Adipose tissue (tissue), 3 donors: ENCODE results near the gene SPRTN. TPM values are rescaled to one million over a fixed set of nuclear protein-coding genes. Genes with fewer than 3 reads are reported as not detected.

ENCODE experiments used
- H3K27ac ChIP-seq: one replicate; pipeline ENCODE4 v1.5.1; 2013; ENCODE audit warnings: low read depth, low read length
- WGBS, 3 donors: extraction: QIAGEN DNeasy Blood & Tissue Kit; methylation state at CpG; one replicate each; pipeline ENCODE4 v1.1.7; 2013; 5-methylcytosine and 5-hydroxymethylcytosine counted together
- polyA plus RNA-seq, 3 donors: library from polyadenylated mRNA; stranded (reverse); fragments of 200-250 nt; gene quantifications; one replicate each; pipeline ENCODE4 v1.2.3, GENCODE V29; 2013
- donor health status: healthy with polysubstance abuse.
- donor health status: Bipolar disorder and iron deficiency.
- donor health status: healthy.

SPRTN gene
- polyA plus RNA-seq, 3 donors, result 1.5 to 6.3 (median 4.1) TPM

- H3K27ac ChIP-seq, result no peak overlapping the region
- 33 to 64% (median 42%) methylated on average over 10 of the region's 10 CpGs for WGBS, 3 donors
These were observed 57.2 kb downstream of the SPRTN start for GRCh38 chr1:231395076-231395997.

DNA sequence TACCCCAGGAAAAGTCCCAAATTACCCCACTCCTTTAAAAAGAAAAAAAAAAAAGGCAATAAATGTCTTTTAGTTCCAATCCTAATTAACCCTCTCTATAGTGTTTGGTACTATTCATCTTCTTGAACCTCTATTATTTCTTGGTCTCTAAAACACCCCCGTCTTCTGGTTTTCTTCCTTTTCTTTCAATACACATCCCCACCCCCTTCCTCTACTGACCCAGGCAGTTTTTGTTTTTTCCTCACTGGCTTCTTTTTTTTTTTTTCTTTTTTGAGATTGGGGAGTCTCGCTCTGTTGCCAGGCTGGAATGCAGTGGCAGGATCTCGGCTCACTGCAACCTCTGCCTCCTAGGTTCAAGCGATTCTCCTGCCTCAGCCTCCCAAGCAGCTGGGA lies 57.9 kb downstream of the SPRTN start:
- no peak overlapping the region for H3K27ac ChIP-seq

GRCh38 chr1:231396643-231397042 lies 58.5 kb downstream of the SPRTN start:
- WGBS, 3 donors, result 85 to 91% (median 88%) methylated on average over 2 of the region's 2 CpGs
- H3K27ac ChIP-seq, result no peak overlapping the region

More for the DNA sequence above, 57.9 kb downstream of the SPRTN start:
- WGBS, 3 donors, result 68 to 92% (median 76%) methylated on average over 4 of the region's 4 CpGs

GRCh38 chr1:231397886-231398671 lies 60.0 kb downstream of the SPRTN start:
- WGBS, 3 donors, result 57 to 67% (median 58%) methylated on average over 4 of the region's 4 CpGs
- no peak overlapping the region for H3K27ac ChIP-seq

DNA sequence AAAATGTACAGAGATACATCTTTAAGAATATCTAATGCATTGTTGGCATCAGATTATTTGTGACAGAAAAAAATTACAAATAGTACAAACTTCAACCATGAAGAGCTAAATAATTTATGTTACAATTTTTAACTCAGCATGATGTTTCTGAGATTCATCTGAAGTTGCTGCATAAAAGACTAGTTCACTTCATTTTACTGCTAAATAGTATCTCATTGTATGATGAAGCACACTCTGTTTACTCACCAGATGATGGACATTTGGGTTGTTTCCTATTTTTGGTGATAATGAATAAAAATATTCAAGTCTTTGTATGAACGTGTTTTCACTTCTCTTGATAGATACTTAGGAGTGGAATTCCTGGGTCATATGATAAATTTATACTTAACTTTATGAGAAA lies 63.4 kb downstream of the SPRTN start:
- no peak overlapping the region for H3K27ac ChIP-seq
- WGBS, 3 donors, result 0 to 45% (median 7%) methylated on average over 1 of the region's 1 CpG

GRCh38 chr1:231404318-231404717 lies 66.2 kb downstream of the SPRTN start:
- H3K27ac ChIP-seq, result no peak overlapping the region
- WGBS, 3 donors, result 93 to 95% (median 94%) methylated on average over 2 of the region's 2 CpGs

Other genes with a start within 250 kb of the SPRTN start
- gene TRIM67, start 176.2 kb upstream of the SPRTN start, polyA plus RNA-seq, result under 1 TPM; 0.02 to 0.11 (median 0.03) TPM
- gene GNPAT, start 97.1 kb upstream of the SPRTN start, polyA plus RNA-seq, result 10 to 100 TPM; 25.1 to 33.9 (median 26.5) TPM
- gene EXOC8, start 441 bp upstream of the SPRTN start, polyA plus RNA-seq, result 1 to 10 TPM; 2.9 to 5.3 (median 3.7) TPM
- 10 to 100 TPM; 13.1 to 23.5 (median 20.5) TPM for gene EGLN1, start 84.0 kb downstream of the SPRTN start, polyA plus RNA-seq
- 10 to 100 TPM in 2 of 3 donors, 1 to 10 TPM in 1; 9.6 to 22.0 (median 20.2) TPM for gene TSNAX, start 190.4 kb downstream of the SPRTN start, polyA plus RNA-seq